ENCODE results near the gene HMCN2.

DNA sequence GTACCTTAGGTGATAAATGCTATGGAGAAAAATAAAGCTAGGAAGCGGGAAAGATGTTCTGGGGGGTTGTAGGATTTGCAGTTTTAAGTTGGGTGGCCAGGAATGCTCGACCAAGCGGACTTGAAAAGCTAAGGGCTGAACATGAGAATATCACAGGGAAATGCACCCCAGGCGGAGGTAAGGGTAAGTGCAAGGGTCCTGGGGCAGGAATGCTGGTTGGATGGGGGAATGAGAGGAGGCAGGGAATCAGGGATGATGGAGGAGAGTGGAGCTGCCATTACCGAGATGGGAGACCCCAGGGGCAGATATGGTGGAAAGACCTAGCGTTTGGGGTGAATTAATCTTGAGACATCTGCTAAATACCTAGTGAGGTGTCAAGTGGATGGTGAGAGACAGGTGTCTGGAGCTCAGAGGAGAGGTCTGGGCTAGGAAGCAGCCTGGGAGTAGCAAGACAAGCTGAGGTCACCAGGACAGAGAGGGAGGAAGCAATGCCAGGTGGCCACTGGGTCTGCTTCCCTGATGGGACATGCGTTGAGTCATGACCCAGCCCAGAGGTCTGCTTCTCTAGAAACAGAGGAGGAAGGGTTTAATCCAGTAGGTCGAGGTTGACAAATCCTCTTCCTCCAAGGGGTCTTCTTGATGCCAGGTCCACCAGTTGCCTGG is 101.5 kb downstream of the HMCN2 start:
- TF ChIP-seq, protein P1, sequence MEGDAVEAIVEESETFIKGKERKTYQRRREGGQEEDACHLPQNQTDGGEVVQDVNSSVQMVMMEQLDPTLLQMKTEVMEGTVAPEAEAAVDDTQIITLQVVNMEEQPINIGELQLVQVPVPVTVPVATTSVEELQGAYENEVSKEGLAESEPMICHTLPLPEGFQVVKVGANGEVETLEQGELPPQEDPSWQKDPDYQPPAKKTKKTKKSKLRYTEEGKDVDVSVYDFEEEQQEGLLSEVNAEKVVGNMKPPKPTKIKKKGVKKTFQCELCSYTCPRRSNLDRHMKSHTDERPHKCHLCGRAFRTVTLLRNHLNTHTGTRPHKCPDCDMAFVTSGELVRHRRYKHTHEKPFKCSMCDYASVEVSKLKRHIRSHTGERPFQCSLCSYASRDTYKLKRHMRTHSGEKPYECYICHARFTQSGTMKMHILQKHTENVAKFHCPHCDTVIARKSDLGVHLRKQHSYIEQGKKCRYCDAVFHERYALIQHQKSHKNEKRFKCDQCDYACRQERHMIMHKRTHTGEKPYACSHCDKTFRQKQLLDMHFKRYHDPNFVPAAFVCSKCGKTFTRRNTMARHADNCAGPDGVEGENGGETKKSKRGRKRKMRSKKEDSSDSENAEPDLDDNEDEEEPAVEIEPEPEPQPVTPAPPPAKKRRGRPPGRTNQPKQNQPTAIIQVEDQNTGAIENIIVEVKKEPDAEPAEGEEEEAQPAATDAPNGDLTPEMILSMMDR (conservative IDR thresholded peaks at IDR 0.05; ENCODE audit: low read length): no peak
- TF ChIP-seq EZH2phosphoT487 (IDR thresholded peaks at IDR 0.05; ENCODE audit: borderline replicate concordance, low read depth, low read length): no peak

Measured in OCI-LY7 (cell line).